ENCODE results near the gene HELZ. TPM values are rescaled to one million over a fixed set of nuclear protein-coding genes. Genes with fewer than 3 reads are reported as not detected.

HELZ gene
- total RNA-seq, 2 donors from 2014 or later = 51.4 to 74.7 TPM

GRCh38 chr17:67030641-67031040 lies 214.4 kb downstream of the HELZ start:
- Histone ChIP-seq H3K27ac (ENCODE audit: low read depth, low read length) (no peak overlapping the region), H3K4me3 (ENCODE audit: low read length) (no peak overlapping the region), H3K4me1 (ENCODE audit: control insufficient read depth, insufficient read depth, low read length) (no peaks in the 10 kb centered on the region), H3K9me3 (ENCODE audit: control insufficient read depth, low read length) (no peaks in the 10 kb centered on the region), H3K27me3 (ENCODE audit: control insufficient read depth, insufficient read depth, low read length, poor library complexity, severe bottlenecking) (no peaks in the 10 kb centered on the region), H3K9ac (ENCODE audit: extremely low read depth, low read length, poor library complexity, severe bottlenecking) (no peak overlapping the region), H3K36me3 (ENCODE audit: control insufficient read depth, insufficient read depth, low read length) (no peaks in the 10 kb centered on the region)
- Mint-ChIP-seq H3K4me3 (no peak overlapping the region), H3K36me3 (ENCODE audit: low read depth) (no peaks in the 10 kb centered on the region), H3K27me3 (ENCODE audit: insufficient read depth) (no peaks in the 10 kb centered on the region), H3K4me1 (no peaks in the 10 kb centered on the region), H3K27ac (no peak overlapping the region), H3K9me3 (peaks cover 3% of the 10 kb centered on the region)
- 94 to 95% methylated on average over 20 to 21 of the region's 21 CpGs for WGBS, 2 experiments (ENCODE audit: insufficient coverage in 1 of 2, insufficient read length in 1 of 2)
- no peak for DNase-seq
- no peak for TF ChIP-seq CTCF (conservative IDR thresholded peaks at IDR 0.05)

GRCh38 chr17:67027031-67027628 lies 217.9 kb downstream of the HELZ start:
- H3K9ac ChIP-seq (ENCODE audit: extremely low read depth, low read length, poor library complexity, severe bottlenecking) = no peak overlapping the region
- H3K4me3 Mint-ChIP-seq = no peak overlapping the region

GRCh38 chr17:67026341-67026740 lies 218.7 kb downstream of the HELZ start:
- no peaks in the 10 kb centered on the region for H3K9me3 ChIP-seq (ENCODE audit: control insufficient read depth, low read length)
- no peaks in the 10 kb centered on the region for H3K27me3 ChIP-seq (ENCODE audit: control insufficient read depth, insufficient read depth, low read length, poor library complexity, severe bottlenecking)
- Mint-ChIP-seq H3K4me1 (no peaks in the 10 kb centered on the region), H3K4me3 (no peak overlapping the region), H3K36me3 (ENCODE audit: low read depth) (no peaks in the 10 kb centered on the region), H3K27ac (no peak overlapping the region), H3K9me3 (no peaks in the 10 kb centered on the region), H3K27me3 (ENCODE audit: insufficient read depth) (no peaks in the 10 kb centered on the region)
- H3K36me3 ChIP-seq (ENCODE audit: control insufficient read depth, insufficient read depth, low read length) = no peaks in the 10 kb centered on the region
- H3K27ac ChIP-seq (ENCODE audit: low read depth, low read length) = no peak overlapping the region
- H3K9ac ChIP-seq (ENCODE audit: extremely low read depth, low read length, poor library complexity, severe bottlenecking) = no peak overlapping the region
- no peaks in the 10 kb centered on the region for H3K4me1 ChIP-seq (ENCODE audit: control insufficient read depth, insufficient read depth, low read length)
- 93% methylated on average over 2 of the region's 2 CpGs; no CpG with 5 or more reads in 1 of the 2 experiments for WGBS, 2 experiments (ENCODE audit: insufficient coverage in 1 of 2, insufficient read length in 1 of 2)
- H3K4me3 ChIP-seq (ENCODE audit: low read length) = no peak overlapping the region
- DNase-seq = no peak
- no peak for TF ChIP-seq CTCF (conservative IDR thresholded peaks at IDR 0.05)

More at GRCh38 chr17:67027031-67027628, 217.9 kb downstream of the HELZ start:
- Mint-ChIP-seq H3K36me3 (ENCODE audit: low read depth) (no peaks in the 10 kb centered on the region), H3K27ac (no peak overlapping the region), H3K9me3 (no peaks in the 10 kb centered on the region), H3K27me3 (ENCODE audit: insufficient read depth) (no peaks in the 10 kb centered on the region), H3K4me1 (no peaks in the 10 kb centered on the region)
- Histone ChIP-seq H3K9me3 (ENCODE audit: control insufficient read depth, low read length) (no peaks in the 10 kb centered on the region), H3K36me3 (ENCODE audit: control insufficient read depth, insufficient read depth, low read length) (no peaks in the 10 kb centered on the region), H3K4me1 (ENCODE audit: control insufficient read depth, insufficient read depth, low read length) (no peaks in the 10 kb centered on the region), H3K27ac (ENCODE audit: low read depth, low read length) (no peak overlapping the region), H3K27me3 (ENCODE audit: control insufficient read depth, insufficient read depth, low read length, poor library complexity, severe bottlenecking) (no peaks in the 10 kb centered on the region), H3K4me3 (ENCODE audit: low read length) (no peak overlapping the region)
- no peak for DNase-seq
- no peak for TF ChIP-seq CTCF (conservative IDR thresholded peaks at IDR 0.05)
- 94 to 97% methylated on average over 6 to 12 of the region's 12 CpGs for WGBS, 2 experiments (ENCODE audit: insufficient coverage in 1 of 2, insufficient read length in 1 of 2)

All from endodermal cell (in vitro differentiated cells).